Mononuclear cell (primary cell): Measurements from ENCODE around the gene PPP4R4. TPM values are rescaled to one million over a fixed set of nuclear protein-coding genes. Genes with fewer than 3 reads are reported as not detected.
"Not testable (repeated sequence)": the region's sequence is repeated elsewhere in the genome, so short reads cannot be mapped to it uniquely, and the experiment has no call there.

Source experiments
- H3K27me3 ChIP-seq: 2 replicates; pipeline ENCODE4 v1.6.0; 2011; ENCODE audit warnings: low read length, control low read depth; ENCODE audit not compliant: insufficient read depth
- H3K4me1 ChIP-seq: 2 replicates; pipeline ENCODE4 v1.5.1; 2011; ENCODE audit warnings: mild to moderate bottlenecking, low read length, control low read depth; ENCODE audit not compliant: insufficient read depth
- H3K4me3 ChIP-seq: 2 replicates; pipeline ENCODE4 v1.5.1; 2011; ENCODE audit warnings: mild to moderate bottlenecking, low read length, moderate library complexity
- H3K9me3 ChIP-seq: 2 replicates; pipeline ENCODE4 v1.5.1; 2011; ENCODE audit warnings: low read depth, mild to moderate bottlenecking, control low read depth, low read length
- total RNA-seq: library from RNA; depleted of rRNA; stranded (reverse); fragments of >200 nt; gene quantifications from one replicate; pipeline ENCODE4 v1.2.3, GENCODE V29; 2012

PPP4R4 gene
- total RNA-seq, 1 donor = 0.84 TPM

DNA sequence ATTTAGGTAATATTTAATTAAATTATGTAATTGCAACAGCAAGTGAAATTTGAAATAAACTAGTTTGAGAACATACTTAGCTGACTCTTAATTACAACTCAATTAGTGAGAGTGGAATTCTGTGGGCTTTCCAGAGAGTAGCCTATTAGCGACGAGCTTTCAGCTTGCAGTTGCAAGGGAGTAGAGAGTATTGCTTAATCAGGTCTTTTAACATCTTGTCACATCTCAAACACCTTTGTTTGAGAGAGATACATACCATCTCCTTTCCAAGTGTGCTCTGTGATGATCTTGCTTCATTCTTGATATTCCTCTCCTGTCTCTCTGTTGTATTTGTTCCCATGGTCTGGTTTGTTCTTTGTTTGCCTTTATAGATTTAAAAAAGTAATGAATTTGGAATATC lies 7.7 kb downstream of the PPP4R4 start:
- Histone ChIP-seq H3K27me3 (peaks cover 48% of the 10 kb centered on the region), H3K9me3 (no peaks in the 10 kb centered on the region), H3K4me1 (peaks cover 3% of the 10 kb centered on the region), H3K4me3 (no peak overlapping the region)

DNA sequence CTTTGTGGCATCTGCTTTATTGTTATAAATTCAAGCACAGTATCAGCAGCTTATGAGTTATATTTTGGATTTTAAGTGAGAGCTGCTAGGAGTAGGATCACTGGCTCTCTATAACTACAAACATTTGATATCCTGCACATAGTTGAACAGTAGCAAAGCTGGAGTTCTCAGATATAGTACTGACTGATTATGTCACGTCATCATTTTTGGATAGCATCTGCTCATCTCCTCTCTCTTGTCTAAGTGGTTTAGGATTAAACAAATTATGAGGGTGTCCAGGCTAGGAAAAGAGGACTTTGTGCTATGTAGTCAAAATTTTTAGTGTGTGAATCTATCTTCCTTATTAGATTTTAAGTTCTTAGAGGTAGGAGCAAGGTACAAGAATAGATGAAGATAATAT lies 18.4 kb downstream of the PPP4R4 start:
- H3K4me3 ChIP-seq = no peak overlapping the region
- H3K27me3 ChIP-seq = peaks cover 40% of the 10 kb centered on the region
- H3K4me1 ChIP-seq = no peaks in the 10 kb centered on the region
- no peaks in the 10 kb centered on the region for H3K9me3 ChIP-seq

DNA sequence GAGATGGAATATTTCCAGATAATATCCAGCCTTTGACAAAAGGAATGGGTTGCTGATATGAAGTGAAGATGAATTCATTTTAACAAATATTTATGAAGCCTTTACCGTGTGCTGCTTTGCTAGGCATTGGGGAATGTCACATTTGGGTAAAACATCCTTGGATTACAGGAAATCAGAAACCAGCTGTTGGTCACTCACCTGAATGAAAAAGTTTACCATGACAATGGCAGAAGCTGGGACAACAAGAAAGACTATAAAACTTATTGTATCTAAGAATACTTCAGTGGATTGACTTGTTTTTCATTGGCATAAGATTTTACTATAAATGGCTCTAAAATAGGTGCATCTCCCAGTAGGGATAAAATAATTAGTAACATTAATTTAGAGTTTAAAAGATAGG lies 19.7 kb downstream of the PPP4R4 start:
- H3K4me1 ChIP-seq = no peaks in the 10 kb centered on the region
- H3K4me3 ChIP-seq = no peak overlapping the region
- peaks cover 39% of the 10 kb centered on the region for H3K27me3 ChIP-seq

DNA sequence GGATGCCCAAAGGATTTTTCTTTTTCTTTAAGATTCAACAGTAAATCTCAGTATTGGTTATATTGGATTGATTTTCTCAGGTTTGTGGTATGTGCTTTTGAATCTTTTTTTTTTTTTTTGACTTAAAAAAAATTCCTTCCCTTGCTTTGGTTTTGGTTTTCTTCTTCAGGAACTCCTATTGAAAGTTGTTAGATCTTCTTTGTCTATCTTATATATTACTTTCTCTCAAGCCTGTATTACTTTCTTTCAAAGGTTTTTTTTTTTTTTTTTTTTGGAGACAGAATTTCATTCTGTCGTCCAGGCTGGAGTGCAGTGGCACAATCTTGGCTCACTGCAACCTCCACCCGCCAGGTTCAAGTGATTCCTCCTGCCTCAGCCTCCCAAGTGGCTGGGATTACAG lies 21.9 kb downstream of the PPP4R4 start:
- Histone ChIP-seq H3K4me3 (no peak overlapping the region), H3K4me1 (no peaks in the 10 kb centered on the region), H3K9me3 (no peaks in the 10 kb centered on the region), H3K27me3 (peaks cover 33% of the 10 kb centered on the region)

More for the DNA sequence above, 19.7 kb downstream of the PPP4R4 start:
- no peaks in the 10 kb centered on the region for H3K9me3 ChIP-seq

DNA sequence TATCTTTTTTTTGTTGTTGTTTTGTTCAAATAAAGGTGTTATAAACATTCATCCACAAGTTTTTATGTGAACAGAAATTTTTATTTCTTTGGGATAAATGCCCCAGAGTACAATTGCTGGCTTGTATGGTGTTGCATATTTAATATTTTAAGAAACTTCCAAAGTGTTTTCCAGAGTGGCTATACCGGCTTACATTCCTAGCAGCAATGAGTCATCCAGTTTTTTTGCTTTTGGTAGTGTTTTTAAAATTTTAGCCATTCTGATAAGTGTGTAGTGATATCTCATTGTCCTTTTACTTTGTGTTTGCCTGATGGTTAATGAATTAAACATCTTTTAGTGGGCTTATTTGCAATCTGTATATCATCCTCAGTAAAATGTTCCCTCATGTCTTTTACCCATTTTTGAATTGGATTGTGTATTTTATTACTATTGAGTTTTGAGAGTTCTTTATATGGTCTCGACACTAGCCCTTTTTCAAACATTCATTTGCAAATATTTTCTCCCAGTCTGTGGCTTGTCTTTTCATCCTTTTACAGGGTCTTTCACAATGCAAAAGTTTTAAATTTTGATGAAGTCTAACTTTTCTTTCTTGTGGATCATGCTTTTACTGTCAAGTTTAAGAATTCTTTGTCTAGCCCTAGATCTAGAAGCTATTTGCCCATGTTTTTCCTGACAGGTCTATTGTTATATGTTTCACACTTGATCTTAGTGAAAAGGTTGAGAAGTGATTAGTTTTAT lies 29.5 kb downstream of the PPP4R4 start:
- H3K9me3 ChIP-seq = no peaks in the 10 kb centered on the region
- peaks cover 19% of the 10 kb centered on the region for H3K27me3 ChIP-seq
- no peak overlapping the region for H3K4me3 ChIP-seq
- H3K4me1 ChIP-seq = no peaks in the 10 kb centered on the region

DNA sequence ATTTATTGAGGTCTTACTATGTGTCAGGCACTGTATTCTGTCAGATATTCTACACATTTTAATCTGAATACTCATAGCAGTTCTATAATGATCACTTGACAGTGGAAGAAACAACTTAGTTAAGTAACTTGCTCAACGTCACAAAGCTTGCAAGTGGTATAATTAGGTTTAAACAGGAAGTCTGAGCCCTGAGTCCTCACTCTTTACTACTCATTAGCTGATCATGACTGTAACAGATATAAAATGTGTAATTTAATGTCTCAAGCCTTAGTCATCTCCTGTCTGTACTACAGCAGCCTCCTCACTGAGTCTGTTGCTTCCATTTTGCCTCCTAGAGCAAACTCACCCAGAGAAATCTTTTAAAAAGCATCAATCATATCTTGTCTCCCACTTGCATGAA lies 38.9 kb downstream of the PPP4R4 start:
- Histone ChIP-seq H3K9me3 (no peaks in the 10 kb centered on the region), H3K27me3 (peaks cover 10% of the 10 kb centered on the region), H3K4me3 (no peak overlapping the region), H3K4me1 (no peaks in the 10 kb centered on the region)

DNA sequence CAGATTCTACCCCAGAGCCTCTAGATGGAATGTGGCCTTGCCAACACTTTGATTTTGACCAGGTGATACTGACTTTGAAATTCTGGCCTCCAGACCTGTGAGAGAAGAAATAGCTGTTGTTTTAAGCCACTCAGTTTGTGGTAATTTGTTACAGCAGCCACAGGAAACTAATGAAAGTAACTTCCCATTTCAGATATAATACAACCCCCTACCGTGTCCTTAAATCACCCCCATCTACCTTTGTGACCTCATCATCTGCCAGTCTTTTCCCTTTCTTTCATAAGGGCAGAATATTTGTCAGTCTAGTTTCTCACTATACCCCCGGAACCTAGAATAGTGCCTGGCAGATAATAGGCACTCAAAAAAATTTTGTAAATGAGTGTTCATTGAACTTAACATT lies 39.6 kb downstream of the PPP4R4 start:
- Histone ChIP-seq H3K4me1 (no peaks in the 10 kb centered on the region), H3K4me3 (no peak overlapping the region), H3K27me3 (peaks cover 6% of the 10 kb centered on the region), H3K9me3 (no peaks in the 10 kb centered on the region)

DNA sequence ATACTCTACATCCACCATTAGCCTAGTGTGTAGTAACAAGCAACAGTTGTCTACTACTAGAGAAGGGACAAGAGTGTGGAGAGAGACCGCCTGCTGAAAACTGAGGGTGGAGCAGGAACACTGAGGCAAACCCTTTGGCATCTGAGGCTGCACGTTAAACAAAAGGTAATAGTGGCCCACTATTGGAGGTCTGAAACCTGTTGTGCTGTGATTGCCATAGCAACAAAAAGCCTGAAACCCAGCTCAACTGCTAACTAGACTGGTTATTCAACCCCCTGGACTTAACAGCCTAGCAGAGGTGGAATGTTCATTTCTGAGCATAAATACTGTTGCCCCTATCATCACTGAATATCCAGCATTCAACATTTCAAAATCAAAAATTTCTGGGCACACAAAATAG lies 43.0 kb downstream of the PPP4R4 start:
- Histone ChIP-seq H3K4me3 (no peak overlapping the region), H3K4me1 (no peaks in the 10 kb centered on the region), H3K9me3 (no peaks in the 10 kb centered on the region), H3K27me3 (peaks cover 6% of the 10 kb centered on the region)

DNA sequence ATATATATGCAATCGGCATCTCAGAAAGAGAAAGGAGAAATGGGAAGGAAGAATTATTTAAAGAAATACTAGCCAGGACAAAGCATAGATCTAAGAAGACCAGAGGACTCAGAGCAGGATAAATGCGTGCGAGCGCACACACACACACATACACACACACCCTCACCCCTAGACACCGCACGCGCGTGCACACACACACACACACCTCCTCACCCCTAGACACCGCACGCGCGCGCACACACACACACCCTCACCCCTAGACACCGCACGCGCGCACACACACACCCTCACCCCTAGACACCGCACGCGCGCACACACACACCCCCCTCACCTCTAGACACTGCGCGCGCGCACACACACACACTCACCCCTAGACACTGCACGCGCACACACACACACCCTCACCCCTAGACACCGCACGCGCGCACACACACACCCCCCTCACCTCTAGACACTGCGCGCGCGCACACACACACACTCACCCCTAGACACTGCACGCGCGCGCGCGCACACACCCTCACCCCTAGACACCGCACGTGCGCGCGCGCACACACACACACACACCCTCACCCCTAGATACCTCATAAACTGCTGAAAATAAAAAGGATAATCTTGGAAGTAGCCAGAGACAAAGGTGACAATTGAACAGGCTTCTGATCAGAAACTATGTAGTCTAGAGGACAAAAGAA lies 44.2 kb downstream of the PPP4R4 start:
- not testable (repeated sequence) for H3K4me3 ChIP-seq, H3K4me1 ChIP-seq

DNA sequence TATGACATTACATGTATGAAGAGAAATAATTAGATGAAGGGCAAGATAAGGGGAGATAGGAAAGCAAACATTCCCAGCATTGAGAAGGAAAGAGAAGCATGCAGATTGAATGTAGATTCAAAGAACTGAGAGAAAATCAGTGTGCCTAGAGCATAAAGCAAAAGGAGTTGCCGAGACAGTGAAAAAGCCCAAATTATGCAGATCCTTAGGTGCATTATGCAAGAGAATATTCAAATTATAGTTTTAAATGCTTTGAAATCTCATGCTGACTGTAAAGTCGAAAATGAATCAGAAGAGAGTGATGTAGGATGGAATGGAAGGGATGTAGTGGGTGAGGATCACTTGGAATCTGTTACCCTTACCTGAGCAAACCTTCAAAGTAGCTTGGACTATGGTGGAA lies 49.9 kb downstream of the PPP4R4 start:
- Histone ChIP-seq H3K4me1 (no peaks in the 10 kb centered on the region), H3K9me3 (no peaks in the 10 kb centered on the region), H3K27me3 (no peaks in the 10 kb centered on the region), H3K4me3 (no peak overlapping the region)

More for the DNA sequence above, 44.2 kb downstream of the PPP4R4 start:
- not testable (repeated sequence) for H3K9me3 ChIP-seq, H3K27me3 ChIP-seq

DNA sequence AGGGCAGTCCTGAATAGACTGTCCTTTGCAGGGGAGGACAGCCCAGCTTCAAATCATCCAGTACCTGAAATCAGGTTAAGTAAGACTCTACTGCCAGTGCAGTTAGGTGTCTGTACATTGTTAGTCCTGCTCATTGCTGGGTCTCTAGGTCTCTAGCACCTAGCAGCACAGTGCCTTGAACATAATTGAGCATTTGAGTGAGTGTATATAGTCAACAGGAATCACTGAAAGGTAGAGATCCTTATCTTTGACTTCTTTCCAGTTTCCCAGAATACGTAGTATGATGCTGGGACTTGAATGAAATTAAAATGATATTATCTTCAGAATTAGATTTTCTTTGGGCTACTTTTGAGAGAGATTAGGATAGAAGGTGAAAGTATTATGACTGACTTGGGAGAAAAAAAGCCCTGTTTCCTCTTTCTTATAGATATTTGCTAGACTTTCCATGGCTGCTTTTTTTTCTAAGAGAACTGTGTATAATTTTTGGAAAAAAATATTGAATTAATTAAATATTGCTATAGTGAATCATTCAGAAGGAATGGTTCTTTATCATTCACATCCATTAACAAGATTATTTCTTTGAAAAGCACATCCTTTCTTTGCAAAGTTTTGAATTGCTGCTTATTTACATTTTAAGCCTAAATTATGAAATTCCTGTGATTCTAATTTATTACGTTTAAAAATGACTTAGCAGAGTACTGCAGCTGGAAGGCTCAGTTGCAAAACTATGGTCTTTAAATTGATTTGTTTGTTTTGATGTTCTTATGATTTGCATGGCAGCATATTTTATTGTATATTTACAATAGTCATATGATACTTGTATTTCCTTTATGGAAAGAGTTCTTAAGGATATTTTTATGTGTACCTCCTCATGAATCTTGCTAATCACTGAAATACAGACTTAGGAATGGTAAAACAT lies 51.6 kb downstream of the PPP4R4 start:
- Histone ChIP-seq H3K4me3 (no peak overlapping the region), H3K4me1 (no peaks in the 10 kb centered on the region), H3K9me3 (no peaks in the 10 kb centered on the region), H3K27me3 (no peaks in the 10 kb centered on the region)

DNA sequence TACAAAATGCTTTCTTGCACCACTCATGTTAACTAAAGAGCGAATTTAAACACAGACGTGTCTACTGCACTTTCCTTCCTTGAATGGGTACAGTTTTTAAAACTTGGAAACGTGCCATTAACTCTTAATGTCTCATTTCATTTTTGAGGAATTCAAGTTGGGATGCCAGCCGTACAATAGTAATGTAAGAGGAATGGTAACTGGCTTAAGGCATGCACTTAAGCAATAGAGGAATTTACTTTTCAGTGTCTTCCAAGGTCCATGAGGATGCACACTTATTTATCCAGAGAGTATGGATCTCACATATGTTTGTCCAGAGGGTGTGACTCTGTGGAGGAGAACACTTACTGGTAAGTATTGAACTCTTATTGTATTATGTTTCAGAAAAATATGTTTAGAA lies 52.9 kb downstream of the PPP4R4 start:
- H3K27me3 ChIP-seq = no peaks in the 10 kb centered on the region
- H3K9me3 ChIP-seq = no peaks in the 10 kb centered on the region
- H3K4me3 ChIP-seq = no peak overlapping the region
- no peaks in the 10 kb centered on the region for H3K4me1 ChIP-seq

DNA sequence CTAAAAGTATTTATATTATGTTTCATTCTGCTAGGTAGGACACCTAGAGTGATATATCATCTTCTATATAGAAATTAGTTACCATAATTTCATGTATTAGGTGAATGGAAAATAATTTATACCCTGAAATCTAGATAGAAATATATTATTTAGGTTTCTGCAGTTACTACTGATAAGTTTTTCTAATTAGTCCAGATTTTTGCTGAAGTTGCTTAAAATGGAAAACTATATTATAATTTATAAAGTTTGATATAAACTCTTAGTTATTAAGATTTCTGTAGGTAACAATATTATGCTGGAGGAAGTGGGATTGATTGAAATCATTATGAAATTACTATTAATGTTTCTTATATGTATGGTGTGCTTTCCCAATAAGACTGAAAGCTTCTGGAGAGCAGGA lies 62.9 kb downstream of the PPP4R4 start:
- Histone ChIP-seq H3K4me1 (no peaks in the 10 kb centered on the region), H3K9me3 (no peaks in the 10 kb centered on the region), H3K27me3 (no peaks in the 10 kb centered on the region), H3K4me3 (no peak overlapping the region)

DNA sequence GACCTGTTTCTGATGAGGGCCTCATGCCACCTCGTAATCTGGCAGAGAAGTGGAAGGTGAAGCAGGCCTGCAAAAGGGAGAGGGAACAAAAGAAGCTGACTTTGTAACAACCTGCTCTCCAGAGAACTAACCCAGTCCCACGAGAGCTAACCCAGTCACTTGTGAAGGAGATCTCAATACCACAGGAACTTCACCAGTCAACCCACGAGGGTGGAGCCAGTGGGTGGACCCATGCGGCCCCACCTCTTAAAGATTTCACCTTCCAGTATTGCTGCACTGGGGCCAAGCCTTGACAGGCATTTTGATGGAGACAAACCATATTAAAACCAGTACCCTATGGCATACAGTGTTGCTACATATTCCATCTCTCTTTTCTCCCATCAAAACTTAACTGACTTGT lies 63.9 kb downstream of the PPP4R4 start:
- no peaks in the 10 kb centered on the region for H3K9me3 ChIP-seq
- peaks cover 2% of the 10 kb centered on the region for H3K27me3 ChIP-seq
- no peak overlapping the region for H3K4me3 ChIP-seq
- H3K4me1 ChIP-seq = no peaks in the 10 kb centered on the region

DNA sequence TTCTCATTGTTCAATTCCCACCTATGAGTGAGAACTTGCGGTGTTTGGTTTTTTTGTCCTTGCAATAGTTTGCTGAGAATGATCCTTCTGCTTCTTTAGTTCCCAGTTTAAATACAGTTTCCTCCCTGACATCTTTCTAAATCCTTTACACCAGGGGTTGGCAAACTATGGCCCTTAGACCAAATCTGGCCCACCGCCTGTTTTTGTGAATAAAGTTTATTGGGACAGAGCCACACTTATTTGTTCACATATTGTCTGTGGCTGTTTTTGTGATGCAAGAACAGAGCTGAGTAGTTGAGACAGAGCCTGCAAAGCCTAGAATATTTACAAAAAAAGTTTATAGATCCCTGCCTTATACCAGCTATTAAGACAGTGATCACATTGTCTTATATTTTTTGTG lies 65.3 kb downstream of the PPP4R4 start:
- H3K27me3 ChIP-seq = peaks cover 4% of the 10 kb centered on the region
- no peak overlapping the region for H3K4me3 ChIP-seq
- H3K4me1 ChIP-seq = no peaks in the 10 kb centered on the region
- no peaks in the 10 kb centered on the region for H3K9me3 ChIP-seq
